Left forelimb (tissue), 1 donor: ENCODE results near the gene BRAF.
"Not testable (repeated sequence)": the region's sequence is repeated elsewhere in the genome, so short reads cannot be mapped to it uniquely, and the experiment has no call there.

Source experiments
- DNase-seq: peaks from one replicate; pipeline ENCODE4 v3.0.0-alpha.2; 2018; ENCODE audit warnings: low spot score

Gene BRAF

GRCh38 chr7:140924821-140925421 lies at the start of gene BRAF:
TSS of gene BRAF (minus strand) at chr7:140924929. CDS start at chr7:140924703, 226 bp downstream.
- DNase-seq, result peak; percentile 97

DNA sequence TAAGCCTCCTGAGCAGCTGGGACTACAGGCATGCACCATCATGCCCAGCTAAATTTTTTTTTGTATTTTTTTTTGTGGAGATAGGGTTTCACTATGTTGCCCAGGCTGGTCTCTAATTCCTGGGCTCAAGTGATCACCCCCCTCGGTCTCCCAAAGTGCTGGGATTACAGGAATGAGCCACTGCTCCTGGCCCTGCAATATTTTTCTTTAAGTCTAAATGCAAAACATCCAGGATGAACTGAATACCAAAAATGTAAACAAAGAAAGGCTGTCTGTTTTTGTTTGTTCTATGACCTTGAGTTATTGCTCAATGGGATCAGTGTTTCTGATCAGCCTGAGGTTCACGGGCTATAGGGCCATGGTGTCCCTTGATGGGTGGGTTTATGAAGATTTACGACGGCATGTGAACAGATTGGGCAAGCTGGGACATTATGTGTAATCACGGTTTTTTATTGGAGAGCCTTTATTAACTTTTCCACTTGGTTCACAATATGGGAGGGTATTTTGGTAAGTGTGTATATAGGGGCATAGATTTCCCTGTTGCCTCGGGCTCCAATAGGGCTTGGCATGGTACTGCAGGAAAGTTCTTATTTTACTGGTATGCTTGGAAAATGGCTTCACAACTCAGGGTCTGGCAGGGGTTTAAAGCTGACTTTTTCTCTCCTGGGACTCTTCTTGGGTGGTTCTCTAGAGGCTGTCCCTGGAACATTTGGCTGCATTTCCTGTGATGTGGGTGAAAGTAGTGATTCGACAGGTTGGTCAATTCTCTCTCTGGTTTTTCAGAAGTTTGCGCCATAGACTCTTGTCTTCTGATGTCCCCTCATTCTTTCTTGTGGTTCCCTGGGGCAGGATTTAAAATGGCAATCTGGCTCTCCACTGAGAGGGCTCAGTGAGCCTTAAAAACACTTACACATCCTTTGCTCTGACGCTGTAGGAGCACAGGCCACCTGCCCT lies 48.4 kb upstream of the BRAF start:
- no peak for DNase-seq

DNA sequence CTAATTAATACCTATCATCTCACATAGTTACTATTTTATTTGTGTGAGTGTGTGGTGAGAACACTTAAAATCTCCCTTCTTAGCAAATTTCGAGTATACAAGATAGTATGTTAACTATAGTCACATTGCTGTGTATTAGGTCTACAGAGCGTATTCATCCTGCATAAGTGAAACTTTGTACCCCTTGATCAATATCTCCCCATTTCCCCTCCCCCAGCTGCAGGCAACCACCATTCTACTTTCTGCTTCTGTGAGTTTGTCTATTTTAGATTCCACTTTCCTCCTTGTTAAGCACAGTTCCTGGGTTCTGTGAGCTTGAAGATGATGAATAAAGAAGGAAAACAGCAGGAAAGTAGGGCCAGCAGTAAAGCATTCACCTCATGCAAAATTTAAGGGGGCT lies 47.6 kb upstream of the BRAF start:
- no peak for DNase-seq

DNA sequence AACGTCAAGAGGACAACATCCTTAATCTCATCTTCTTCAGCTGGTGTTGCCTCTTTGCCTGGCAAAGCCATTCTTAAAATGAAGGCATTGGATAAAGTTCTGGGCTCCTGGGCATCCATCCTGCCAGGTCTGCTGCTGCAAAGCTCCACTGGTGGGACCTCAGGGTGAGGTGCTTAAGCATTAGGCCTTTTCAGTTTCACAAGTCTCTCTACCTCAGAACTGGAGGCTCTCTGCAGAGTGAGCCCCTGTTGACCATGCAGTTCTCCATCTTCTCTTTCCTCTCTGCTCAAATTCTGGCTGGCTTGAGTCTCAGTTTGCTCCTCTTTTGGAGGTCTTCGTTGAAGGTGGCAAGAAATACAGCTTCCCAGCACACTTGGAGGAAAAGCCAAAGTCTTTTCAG lies 42.7 kb upstream of the BRAF start:
- no peak for DNase-seq

DNA sequence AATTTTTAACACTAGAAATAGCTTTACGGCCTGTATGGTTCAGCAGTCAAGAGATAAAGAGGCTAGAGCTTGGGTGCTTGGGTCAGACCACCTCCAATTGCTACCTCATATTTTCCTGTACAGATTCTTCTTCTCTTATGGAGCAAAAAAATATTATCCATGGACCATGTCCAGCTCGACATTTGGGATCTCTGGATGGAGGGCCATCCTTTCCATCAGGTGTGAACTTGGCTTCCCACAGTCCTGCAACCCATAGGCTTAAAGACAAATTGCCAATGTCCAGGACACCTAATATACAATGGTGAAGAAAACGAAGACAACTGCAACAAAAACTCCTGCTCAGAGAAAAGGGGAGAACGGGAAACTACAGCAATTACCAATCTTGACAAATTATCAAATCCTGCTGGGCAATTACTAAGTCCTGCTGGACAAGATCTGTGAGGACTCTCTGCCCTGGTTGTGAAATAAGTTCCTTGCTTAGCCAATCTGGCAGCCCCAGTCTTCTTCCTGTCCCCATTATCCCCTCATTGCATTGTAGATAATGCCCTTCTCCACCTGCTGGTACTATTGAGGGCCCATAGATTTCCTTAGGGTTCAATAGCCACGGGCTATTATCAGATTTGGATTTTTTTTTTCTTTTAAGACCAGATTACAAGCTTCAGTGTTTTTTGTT lies 42.0 kb upstream of the BRAF start:
- no peak for DNase-seq

DNA sequence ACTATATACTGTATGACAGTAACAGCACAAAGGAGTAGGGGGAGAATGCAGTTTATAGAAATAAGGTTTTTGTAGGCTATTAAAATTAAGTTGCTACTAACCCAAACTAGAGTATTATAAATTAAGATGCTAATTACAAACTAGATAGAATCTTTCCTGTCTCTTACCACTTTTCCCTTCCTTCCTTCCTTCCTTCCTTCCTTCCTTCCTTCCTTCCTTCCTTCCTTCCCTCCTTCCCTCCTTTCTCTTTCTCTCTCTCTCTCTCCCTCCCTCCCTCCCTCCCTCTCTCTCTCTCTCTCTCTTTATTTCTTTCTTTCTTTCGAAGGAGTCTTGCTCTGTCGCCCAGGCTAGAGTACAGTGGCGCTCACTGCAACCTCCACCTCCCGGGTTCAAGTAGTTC lies 36.4 kb upstream of the BRAF start:
- DNase-seq, result no peak

DNA sequence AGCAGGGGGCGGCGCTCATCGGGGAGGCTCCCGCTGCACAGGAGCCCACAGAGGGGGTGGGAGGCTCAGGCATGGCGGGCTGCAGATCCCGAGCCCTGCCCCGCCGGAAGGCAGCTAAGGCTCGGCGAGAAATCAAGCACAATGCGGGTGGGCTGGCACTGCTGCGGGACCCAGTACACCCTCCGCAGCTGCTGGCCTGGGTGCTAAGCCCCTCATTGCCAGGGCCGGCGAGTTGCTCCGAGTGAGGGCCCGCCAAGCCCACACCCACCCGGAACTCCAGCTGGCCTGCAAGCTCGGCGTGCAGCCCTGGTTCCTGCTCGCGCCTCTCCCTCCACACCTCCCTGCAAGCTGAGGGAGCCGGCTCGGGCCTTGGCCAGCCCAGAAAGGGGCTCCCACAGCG lies 32.3 kb upstream of the BRAF start:
- DNase-seq, result not testable (repeated sequence)

GRCh38 chr7:140945940-140946339 lies 21.2 kb upstream of the BRAF start:
- DNase-seq, result no peak

- not testable (repeated sequence) for DNase-seq
Measured at GRCh38 chr7:140942242-140942641, 17.5 kb upstream of the BRAF start.

GRCh38 chr7:140940898-140941297 lies 16.2 kb upstream of the BRAF start:
- DNase-seq, result no peak

- no peak for DNase-seq
Measured at GRCh38 chr7:140937702-140938264, 13.1 kb upstream of the BRAF start.

DNA sequence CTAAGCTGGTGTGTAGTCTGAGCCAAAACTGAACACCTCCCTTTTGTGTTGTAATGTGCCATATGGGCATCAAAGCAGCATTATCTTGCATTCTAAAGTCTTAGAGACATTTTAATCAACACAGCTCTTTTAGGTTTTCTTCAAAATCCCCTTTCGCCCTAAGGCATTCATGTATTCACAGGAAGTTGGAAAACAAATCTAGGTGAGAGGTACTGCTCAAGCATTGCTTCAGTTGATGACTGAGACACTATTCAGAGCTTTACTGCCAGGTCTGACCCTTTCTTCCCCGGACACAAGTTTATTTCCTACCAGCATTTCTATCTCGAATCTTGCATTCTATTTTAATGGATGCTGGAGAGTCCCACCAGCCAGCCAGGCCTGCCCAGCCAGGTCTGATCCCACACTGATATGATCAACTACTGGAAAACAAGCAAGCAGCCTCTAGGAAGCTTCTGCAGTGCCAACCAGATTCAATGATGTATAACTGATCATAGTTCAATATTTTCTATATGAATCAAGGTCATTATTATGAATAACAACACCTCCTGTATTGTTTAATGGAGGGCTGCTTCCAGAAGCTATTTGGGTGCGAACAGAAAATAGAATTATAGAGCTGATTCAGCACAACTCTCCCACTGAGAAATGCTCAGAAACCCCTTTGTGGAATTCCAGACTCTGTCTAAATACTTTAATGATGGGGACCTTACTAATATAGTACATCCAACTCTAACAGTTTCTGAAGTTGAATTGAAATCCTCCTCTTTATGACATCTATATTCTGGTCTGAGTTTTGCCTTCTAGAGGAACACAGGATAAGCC lies 4.0 kb upstream of the BRAF start:
- no peak for DNase-seq

GRCh38 chr7:140927945-140928344 lies 3.2 kb upstream of the BRAF start:
- not testable (repeated sequence) for DNase-seq

DNA sequence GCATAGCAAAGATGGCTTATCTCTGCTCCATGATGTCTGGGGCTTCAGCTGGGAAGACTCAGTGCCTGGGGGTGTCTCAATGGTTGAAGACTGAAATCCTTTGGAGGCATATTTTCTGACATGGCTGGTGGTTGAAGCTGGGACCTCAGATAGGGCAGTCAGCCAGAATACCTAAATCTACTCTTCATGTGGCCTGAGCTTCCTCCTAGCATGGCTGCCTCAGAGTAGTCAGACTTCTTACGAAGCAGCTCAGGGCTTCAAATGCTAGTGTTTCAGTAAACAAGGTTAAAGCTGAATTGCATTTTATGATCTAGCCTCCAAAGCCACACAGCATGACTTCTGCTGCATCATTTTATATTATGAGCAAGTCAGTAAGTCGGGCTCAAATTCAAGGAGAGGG lies 2.6 kb upstream of the BRAF start:
- no peak for DNase-seq

DNA sequence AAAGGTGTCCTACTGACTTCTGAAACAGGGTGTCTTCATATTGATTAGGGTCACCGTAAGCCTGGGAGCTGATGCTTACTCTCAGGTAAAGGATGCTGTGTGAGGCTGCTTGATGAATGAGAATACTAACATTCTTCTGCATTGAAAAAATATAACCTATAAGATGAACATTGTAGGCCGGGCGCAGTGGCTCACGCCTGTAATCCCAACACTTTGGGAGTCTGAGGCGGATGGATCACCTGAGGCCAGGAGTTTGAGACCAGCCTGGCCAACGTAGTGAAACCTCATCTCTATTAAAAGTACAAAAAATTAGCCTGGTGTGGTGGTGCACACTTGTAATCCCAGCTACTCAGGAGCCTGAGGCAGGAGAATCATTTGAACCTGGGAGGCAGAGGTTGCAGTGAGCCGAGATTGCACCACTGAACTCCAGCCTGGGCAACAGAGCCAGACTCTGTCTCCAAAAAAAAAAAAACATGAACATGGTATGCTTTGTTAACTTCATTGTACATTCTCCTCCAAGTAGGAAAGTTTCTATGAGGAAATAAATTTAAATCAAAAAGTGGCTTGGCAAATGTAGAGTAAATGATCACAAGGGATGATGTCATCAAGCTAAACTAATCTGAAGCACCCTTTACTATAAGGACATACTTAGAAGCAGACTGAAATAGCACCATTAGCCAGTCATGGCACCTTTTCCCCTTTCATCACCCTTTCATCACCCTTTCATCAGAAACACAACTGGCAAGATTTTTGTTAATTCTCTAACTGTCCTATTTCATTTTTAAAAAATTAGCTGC lies 1.5 kb upstream of the BRAF start:
- DNase-seq, result no peak

DNA sequence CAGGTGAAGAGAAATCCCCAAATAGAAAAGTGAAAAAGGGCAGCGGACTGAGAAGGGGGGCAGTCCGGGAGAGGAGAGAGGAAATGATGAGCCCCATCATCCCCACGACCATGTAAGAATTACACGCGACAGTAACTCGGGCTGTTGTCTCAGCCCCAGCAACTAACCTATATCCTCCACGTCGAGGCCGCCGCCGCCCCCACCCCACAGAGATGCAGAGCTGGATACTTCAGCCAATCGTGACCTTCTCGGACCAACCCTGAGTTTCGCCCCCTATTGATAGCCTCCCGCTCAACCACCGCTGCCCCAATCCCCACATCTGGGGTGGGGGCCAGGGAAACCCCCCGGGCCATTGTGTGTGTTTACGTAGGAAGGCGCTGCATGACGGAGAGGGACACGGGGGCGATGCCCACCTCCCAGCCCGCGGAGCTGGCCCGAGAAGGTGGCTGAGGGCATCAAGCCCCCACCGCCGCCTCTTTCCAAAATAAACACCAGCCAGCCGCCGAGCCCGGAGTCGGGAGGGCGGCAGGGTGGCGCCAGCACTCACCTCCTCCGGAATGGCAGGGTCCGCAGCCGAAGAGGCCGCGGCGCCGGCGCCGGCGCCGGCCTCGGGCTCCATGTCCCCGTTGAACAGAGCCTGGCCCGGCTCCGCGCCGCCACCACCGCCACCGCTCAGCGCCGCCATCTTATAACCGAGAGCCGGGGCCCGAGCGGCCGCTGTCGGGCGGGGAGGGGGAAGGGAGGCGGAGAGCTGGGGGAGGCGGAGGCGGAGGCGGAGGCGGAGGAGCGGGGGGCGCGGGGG lies 509 bp downstream of the BRAF start:
- peak; percentile 91 for DNase-seq

GRCh38 chr7:140923358-140924006 lies 1.2 kb downstream of the BRAF start:
- DNase-seq, result no peak

- DNase-seq, result no peak
Measured at GRCh38 chr7:140922741-140923345, 1.9 kb downstream of the BRAF start.

DNA sequence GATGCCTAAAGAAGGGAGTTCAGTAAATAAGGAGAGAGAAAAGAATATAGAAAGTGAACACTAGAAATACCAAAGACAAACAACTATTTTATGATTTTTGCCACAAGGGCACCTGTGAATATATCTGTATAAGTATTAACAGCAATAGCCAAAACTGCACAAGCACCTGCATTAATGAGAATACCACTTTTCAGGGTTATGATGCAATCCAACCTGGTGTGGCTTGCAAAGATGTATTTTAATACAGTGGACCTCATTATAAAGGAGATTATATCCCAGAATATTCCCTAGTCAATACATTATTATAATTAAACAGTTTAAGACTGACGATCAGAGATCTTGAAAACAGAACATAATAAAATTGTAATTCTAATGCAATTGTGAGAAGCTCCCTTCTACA lies 4.0 kb downstream of the BRAF start:
- DNase-seq, result no peak
